HG02870 (cell line): ENCODE measurements around the gene ABHD17B.
"Not testable (repeated sequence)": the region's sequence is repeated elsewhere in the genome, so short reads cannot be mapped to it uniquely, and the experiment has no call there.

Experiments
- ATAC-seq: cut with Tn5 transposase; IDR thresholded peaks from one replicate; pipeline ENCODE4 v1.9.1; 2021; ENCODE audit warnings: mild to moderate bottlenecking, moderate library complexity; ENCODE audit not compliant: unreplicated experiment

ABHD17B gene

GRCh38 chr9:71911061-71911907, at the start of gene ABHD17B, which contains the start of gene C9orf85:
TSS of gene ABHD17B (minus strand) at chr9:71911193. CDS start at chr9:71875080, 36,113 bp downstream.
TSS of gene C9orf85 (plus strand) at chr9:71911639. CDS start at chr9:71911735, 96 bp downstream.
- ATAC-seq: peak; percentile 90

GRCh38 chr9:71955300-71955915, 44.4 kb upstream of the ABHD17B start:
- ATAC-seq: peak; percentile 54

GRCh38 chr9:71954652-71955051, 43.7 kb upstream of the ABHD17B start:
- not testable (repeated sequence) for ATAC-seq

GRCh38 chr9:71944754-71945375, 33.9 kb upstream of the ABHD17B start:
- no peak for ATAC-seq

- ATAC-seq: no peak
Observed at GRCh38 chr9:71941998-71942567, 31.1 kb upstream of the ABHD17B start.

GRCh38 chr9:71941060-71941568, 30.1 kb upstream of the ABHD17B start:
- ATAC-seq: no peak

- ATAC-seq: no peak
Observed at GRCh38 chr9:71937898-71938297, 26.9 kb upstream of the ABHD17B start.

GRCh38 chr9:71937070-71937625, 26.2 kb upstream of the ABHD17B start:
- no peak for ATAC-seq

- no peak for ATAC-seq
Observed at GRCh38 chr9:71936066-71936465, 25.1 kb upstream of the ABHD17B start.

- no peak for ATAC-seq
Observed at GRCh38 chr9:71931166-71931565, 20.2 kb upstream of the ABHD17B start.

GRCh38 chr9:71929791-71930440, 18.9 kb upstream of the ABHD17B start:
- ATAC-seq: no peak

- no peak for ATAC-seq
Observed at GRCh38 chr9:71929223-71929622, 18.2 kb upstream of the ABHD17B start.

- ATAC-seq: no peak
Observed at GRCh38 chr9:71928806-71929205, 17.8 kb upstream of the ABHD17B start.

GRCh38 chr9:71928376-71928775, 17.4 kb upstream of the ABHD17B start:
- ATAC-seq: no peak

GRCh38 chr9:71925834-71926233, 14.8 kb upstream of the ABHD17B start:
- no peak for ATAC-seq

- no peak for ATAC-seq
Observed at GRCh38 chr9:71924576-71924975, 13.6 kb upstream of the ABHD17B start.

- ATAC-seq: no peak
Observed at GRCh38 chr9:71921190-71921814, 10.3 kb upstream of the ABHD17B start.

GRCh38 chr9:71920456-71921189, 9.6 kb upstream of the ABHD17B start:
- no peak for ATAC-seq

- ATAC-seq: no peak
Observed at GRCh38 chr9:71918419-71918818, 7.4 kb upstream of the ABHD17B start.
